HG03039 (cell line): Measurements from ENCODE around the gene TMEM225B.
"Not testable (repeated sequence)": the region's sequence is repeated elsewhere in the genome, so short reads cannot be mapped to it uniquely, and the experiment has no call there.

Experiments
- ATAC-seq: cut with Tn5 transposase; IDR thresholded peaks from one replicate; pipeline ENCODE4 v1.9.1; 2021; ENCODE audit warnings: mild to moderate bottlenecking, moderate library complexity; ENCODE audit not compliant: unreplicated experiment

TMEM225B gene

GRCh38 chr7:99623091-99623693, 25.1 kb downstream of the TMEM225B start:
- ATAC-seq = no peak

GRCh38 chr7:99623702-99624447, 25.8 kb downstream of the TMEM225B start:
- no peak for ATAC-seq

- no peak for ATAC-seq
Measured at GRCh38 chr7:99624484-99624883, 26.4 kb downstream of the TMEM225B start.

- no peak for ATAC-seq
Measured at GRCh38 chr7:99625321-99625720, 27.3 kb downstream of the TMEM225B start.

GRCh38 chr7:99625961-99626360, 27.9 kb downstream of the TMEM225B start:
- ATAC-seq = no peak

- no peak for ATAC-seq
Measured at GRCh38 chr7:99626661-99627060, 28.6 kb downstream of the TMEM225B start.

- no peak for ATAC-seq
Measured at GRCh38 chr7:99627513-99627912, 29.4 kb downstream of the TMEM225B start.

GRCh38 chr7:99628471-99629465, 30.7 kb downstream of the TMEM225B start:
- ATAC-seq = no peak

GRCh38 chr7:99629643-99630042, 31.6 kb downstream of the TMEM225B start:
- no peak for ATAC-seq

- no peak for ATAC-seq
Measured at GRCh38 chr7:99631295-99632109, 33.4 kb downstream of the TMEM225B start.

GRCh38 chr7:99637414-99637813, 39.3 kb downstream of the TMEM225B start:
- ATAC-seq = not testable (repeated sequence)

- no peak for ATAC-seq
Measured at GRCh38 chr7:99638731-99639130, 40.7 kb downstream of the TMEM225B start.

- ATAC-seq = no peak
Measured at GRCh38 chr7:99639267-99639666, 41.2 kb downstream of the TMEM225B start.

GRCh38 chr7:99642027-99642426, 44.0 kb downstream of the TMEM225B start:
- ATAC-seq = no peak

GRCh38 chr7:99643464-99643863, 45.4 kb downstream of the TMEM225B start:
- ATAC-seq = no peak

- no peak for ATAC-seq
Measured at GRCh38 chr7:99644431-99644830, 46.4 kb downstream of the TMEM225B start.

GRCh38 chr7:99645590-99645989, 47.5 kb downstream of the TMEM225B start:
- no peak for ATAC-seq

- no peak for ATAC-seq
Measured at GRCh38 chr7:99648843-99649242, 50.8 kb downstream of the TMEM225B start.

- ATAC-seq = no peak
Measured at GRCh38 chr7:99651290-99651689, 53.2 kb downstream of the TMEM225B start.

GRCh38 chr7:99652671-99653070, 54.6 kb downstream of the TMEM225B start:
- ATAC-seq = no peak

- not testable (repeated sequence) for ATAC-seq
Measured at GRCh38 chr7:99653269-99653668, 55.2 kb downstream of the TMEM225B start.
